Caki2 (cell line): Measurements from ENCODE around the gene CCR4. TPM values are rescaled to one million over a fixed set of nuclear protein-coding genes. Genes with fewer than 3 reads are reported as not detected.
"Not testable (repeated sequence)": the region's sequence is repeated elsewhere in the genome, so short reads cannot be mapped to it uniquely, and the experiment has no call there.

Source experiments
- DNase-seq: peaks from one replicate; pipeline ENCODE4 v3.0.0-alpha.2; 2015; ENCODE audit warnings: low read depth
- in situ Hi-C: cut with HindIII; loops from 2 replicates; pipeline ENCODE4 v1.10.0; 2016; ENCODE audit warnings: low sequenced_read_pairs, low pct_unique_long_range_greater_than_20kb, mixed read lengths
- total RNA-seq: library from RNA; depleted of rRNA; stranded (reverse); fragments of >200 nt; shearing (Covaris generic); gene quantifications from 2 replicates; pipeline ENCODE4 v1.2.3, GENCODE V29; 2014; ENCODE audit warnings: low replicate concordance

The CCR4 gene
- total RNA-seq, 1 experiment from 2014 or later = not detected

DNA sequence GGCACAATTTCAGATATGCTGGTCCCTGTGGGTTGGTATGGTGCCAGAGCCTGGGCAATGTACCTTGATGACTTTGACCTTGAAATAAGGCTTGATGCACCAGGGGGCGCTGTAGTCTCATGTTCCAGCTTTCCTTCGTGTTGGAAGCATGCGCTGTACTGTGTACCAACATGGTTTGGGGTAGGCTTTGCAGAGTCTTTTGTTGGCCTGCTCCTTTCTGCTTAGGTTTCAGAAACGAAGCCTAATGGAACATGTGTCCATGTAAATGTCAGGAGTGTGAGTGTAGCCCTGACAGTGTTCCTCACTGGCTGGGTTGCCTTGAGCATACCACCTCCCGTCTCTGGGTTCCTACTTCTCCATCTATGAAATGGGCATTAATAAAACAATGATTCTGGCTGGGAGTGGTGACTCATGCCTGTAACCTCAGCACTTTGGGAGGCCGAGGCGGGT lies 3.6 kb upstream of the CCR4 start:
- peak; percentile 33 for DNase-seq
- in situ Hi-C loops = no loop called here

DNA sequence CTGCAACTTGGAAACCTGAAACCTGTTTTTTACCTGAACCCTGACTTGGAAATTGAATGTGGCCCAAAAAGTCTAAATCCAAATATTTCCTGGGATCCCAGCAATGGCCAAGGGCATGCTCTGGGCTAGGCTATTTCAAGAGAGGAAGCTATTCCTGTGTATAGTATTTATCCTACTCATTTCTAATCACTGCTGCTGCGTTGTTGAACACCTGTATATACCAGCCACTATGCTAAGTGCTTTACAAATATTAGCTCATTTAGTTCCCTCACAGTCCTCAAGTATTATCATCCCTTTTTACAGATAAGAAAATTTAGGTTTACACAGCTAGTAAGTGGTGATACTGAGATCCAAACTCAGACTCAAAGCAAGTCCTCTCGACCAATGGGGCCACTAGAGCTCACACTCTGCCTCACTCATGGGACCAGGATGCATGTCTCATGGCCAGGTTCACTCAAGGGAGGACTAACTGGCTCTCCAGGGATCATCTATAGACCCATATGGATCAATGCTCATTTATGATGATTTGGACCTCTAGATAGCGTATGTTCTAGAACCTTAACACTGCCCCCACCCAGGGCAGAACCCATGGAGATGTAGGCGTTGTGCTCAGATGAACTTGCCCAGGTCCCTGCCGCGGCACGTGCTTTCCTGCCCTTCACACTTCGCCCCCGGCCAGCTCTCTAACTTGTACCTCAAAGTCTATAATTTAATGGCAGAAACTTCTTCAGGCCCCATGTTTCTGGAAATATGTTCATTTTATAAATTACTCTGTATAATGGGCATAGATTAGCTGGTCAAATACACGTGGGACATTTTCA lies 2.6 kb upstream of the CCR4 start:
- DNase-seq = no peak
- in situ Hi-C loops = no loop called here

DNA sequence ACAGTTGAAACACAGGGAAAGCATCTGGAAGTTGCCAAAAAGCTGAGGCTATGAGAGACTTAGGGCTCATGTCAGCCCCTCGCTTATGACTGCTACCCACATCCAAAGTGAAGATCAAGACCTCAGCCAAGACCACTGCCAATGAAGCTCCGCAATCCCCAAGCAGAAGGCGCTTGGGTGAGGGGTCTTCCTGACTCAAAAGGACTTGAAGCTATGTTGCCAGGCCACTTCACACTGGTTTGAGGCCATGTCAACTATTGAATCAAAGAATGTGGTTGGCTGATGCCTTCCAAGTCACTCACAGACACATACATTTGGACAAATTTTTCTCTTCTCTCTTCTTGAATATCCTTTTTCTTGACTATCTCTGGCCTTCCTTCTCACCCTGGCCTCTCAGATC lies 928 bp upstream of the CCR4 start:
- no peak for DNase-seq
- in situ Hi-C loops = no loop called here

DNA sequence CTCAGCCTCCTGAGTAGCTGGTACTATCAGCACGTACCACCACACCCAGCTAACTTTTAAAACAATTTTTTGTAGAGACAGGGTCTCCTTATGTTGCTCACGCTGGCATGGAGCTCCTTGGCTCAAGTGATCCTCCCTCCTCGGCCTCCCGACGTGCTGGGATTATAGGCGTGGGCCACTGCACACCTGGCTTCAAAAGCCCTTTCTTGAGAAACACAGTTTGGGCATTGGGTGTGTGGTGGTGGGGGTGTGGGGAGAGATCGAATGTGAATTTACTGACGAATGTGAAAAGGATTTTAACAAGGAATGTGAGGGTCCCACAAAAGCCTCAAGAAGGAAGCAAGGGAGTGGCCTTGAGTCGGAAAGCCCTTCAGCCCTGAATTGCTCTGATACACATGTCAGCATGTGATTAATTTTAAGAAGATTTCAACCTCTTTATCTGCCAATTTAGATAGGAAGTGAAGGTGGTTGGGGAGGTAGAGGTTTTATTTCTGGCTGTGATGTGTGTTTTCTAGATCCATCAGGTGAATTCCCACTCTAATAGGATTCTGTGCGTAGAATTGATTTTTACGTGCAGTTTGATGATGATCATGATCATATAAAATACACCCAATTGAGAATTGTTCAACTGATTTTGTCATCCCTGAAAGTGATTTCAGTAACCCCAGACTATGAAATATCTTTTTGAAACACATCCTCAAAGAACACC lies 1.1 kb downstream of the CCR4 start:
- in situ Hi-C loops = no loop called here
- DNase-seq = no peak

- in situ Hi-C loops = no loop called here
- DNase-seq = no peak
These were observed 3.1 kb downstream of the CCR4 start for GRCh38 chr3:32954506-32954905.

GRCh38 chr3:32956750-32957570 lies 5.5 kb downstream of the CCR4 start:
- in situ Hi-C loops = no loop called here
- DNase-seq = no peak

DNA sequence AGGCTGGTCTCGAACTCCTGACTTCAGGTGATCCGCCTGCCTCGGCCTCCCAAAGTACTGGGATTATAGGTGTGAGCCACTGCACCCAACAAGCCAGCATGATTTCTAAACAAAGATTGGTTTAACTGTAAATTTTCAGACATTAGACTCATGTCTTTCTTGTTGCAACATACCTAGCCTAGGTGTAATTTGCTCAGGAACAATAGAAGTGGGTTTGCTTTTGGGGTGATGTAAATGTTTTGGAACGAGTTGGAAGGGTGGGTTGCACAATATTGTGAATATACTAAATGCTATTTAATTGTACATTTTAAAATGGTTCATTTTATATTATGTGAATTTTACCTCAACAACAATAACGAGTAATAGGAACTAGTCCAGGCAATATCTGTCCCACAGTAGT lies 7.1 kb downstream of the CCR4 start:
- in situ Hi-C loops = no loop called here
- DNase-seq = no peak

DNA sequence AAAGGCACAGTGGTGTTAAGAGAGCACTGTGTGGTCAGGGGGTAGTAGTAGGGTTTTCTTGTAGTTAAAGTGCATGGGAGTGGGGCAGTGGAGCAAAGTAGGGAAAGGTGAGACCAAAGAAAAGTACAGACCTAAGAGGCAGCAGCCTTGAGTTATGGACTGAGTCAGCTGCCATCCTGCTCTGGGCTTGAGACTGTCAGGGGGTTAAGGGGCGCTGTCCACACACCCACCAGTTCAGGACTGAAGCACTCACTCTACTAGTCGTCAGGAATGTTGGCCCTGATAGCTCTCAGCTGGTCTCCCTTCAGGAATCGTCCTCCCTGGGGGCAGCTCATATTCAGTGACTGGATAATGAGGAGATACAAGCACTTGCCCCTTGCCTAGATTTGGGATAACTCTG lies 7.9 kb downstream of the CCR4 start:
- DNase-seq = no peak
- in situ Hi-C loops = no loop called here

- DNase-seq = no peak
- in situ Hi-C loops = no loop called here
These were observed 9.1 kb downstream of the CCR4 start for GRCh38 chr3:32960404-32961170.

GRCh38 chr3:32961189-32961715 lies 9.8 kb downstream of the CCR4 start:
- no peak for DNase-seq
- in situ Hi-C loops = no loop called here

DNA sequence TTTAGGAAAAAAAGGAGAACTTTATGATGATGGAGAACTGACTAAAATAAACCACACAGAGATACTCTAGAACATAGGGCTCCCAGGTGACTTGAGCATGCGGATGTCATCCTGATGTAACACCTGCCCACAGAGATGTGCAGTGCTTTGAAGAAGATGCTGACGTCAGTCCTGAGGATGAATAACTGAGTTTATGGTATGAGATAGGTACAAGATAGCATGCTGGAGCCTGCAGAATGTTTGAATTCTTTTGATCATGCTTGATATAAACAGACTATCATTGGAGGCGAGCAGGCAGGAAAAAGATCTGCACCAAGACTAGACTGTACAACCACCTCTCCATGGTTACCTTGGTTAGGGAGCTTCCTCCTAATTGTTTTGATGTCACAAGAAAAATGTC lies 12.4 kb downstream of the CCR4 start:
- in situ Hi-C loops = no loop called here
- DNase-seq = no peak

DNA sequence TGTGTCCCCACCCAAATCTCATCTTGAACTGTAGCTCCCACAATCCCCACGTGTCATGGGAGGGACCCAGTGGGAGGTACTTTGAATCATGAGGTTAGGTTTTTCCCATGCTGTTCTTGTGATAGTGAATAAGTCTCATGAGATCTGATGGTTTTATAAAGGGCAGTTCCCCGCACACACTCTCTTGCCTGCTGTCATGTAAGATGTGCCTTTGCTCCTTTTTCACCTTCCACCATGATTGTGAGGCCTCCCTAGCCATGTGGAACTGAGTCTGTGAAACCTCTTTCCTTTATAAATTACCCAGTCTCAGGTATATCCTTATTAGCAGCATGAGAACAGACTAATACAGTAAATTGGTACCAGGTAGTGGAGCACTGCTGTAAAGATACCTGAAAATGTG lies 13.3 kb downstream of the CCR4 start:
- in situ Hi-C loops, DNase-seq: not testable (repeated sequence)

- DNase-seq, in situ Hi-C loops: not testable (repeated sequence)
These were observed 14.3 kb downstream of the CCR4 start for GRCh38 chr3:32965617-32966213.

- in situ Hi-C loops, DNase-seq: not testable (repeated sequence)
These were observed 15.2 kb downstream of the CCR4 start for GRCh38 chr3:32966627-32967026.

DNA sequence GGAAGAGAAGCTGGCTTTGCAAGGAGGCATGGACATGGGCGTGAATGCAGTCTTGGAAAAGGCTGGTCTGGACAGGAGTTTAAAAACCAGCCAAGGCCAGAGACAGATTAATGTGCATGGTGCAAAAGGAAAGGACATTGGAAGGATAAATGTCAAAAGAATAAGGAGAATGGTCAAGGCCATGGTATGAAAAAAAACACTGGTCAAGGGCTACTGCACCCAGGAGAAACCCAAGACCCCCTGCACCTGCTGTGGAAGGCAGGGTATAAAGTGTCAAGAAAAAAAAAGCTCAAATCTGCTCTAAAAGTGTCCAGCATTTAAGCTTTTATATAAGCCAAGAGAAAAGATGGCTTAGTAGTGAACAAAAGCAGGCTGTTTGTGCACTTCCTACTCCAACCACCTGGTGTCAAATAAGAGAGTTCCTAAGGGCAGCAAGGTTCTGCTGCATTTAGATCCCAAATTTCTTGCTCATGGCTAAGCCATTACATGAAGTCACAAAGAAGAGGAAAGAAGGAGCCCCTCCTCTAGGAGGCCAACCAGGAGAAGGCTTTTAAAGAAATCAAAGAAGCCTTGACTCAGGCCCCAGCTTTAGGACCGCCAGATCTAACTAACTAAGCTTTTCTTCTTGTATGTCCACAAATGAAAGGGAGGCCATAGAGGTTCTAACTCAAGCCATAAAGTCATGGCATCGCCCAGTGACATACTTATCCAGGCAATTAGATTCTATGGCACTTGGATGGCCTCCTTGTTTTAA lies 16.9 kb downstream of the CCR4 start:
- in situ Hi-C loops = no loop called here
- no peak for DNase-seq

DNA sequence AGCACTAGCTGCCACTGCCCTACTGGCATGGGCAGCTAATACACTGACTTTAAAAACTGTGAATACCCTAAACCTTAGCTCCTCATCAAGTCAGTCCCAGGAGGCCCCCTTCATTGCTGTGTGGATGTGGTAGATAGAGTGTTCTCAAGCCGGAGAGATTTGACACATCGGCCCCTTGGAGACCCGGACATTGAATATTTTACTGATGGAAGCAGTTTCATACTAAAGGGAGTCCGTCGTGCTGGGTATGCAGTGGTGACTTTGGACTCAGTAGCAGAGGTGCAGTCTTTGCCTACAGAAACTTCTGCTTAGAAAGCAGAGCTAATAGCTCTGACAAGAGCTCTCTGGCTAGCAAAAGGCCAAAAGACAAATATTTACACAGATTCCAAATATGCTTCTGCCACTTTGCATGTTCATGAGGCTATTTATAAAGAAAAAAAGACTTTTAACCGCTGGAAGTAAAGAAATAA lies 17.5 kb downstream of the CCR4 start:
- DNase-seq = no peak
- in situ Hi-C loops = no loop called here

- in situ Hi-C loops = no loop called here
- no peak for DNase-seq
These were observed 18.2 kb downstream of the CCR4 start for GRCh38 chr3:32969656-32970055.
